ENCODE measurements around the gene MANSC4. TPM values are rescaled to one million over a fixed set of nuclear protein-coding genes. Genes with fewer than 3 reads are reported as not detected.
A peak's percentile ranks its signal among the peaks of the same experiment; 100 is the strongest.

The MANSC4 gene
- total and polyA plus RNA-seq, 2 donors (not counting 3 experiments of a cell fraction or from before 2014, with no cell fraction given), result not detected

DNA sequence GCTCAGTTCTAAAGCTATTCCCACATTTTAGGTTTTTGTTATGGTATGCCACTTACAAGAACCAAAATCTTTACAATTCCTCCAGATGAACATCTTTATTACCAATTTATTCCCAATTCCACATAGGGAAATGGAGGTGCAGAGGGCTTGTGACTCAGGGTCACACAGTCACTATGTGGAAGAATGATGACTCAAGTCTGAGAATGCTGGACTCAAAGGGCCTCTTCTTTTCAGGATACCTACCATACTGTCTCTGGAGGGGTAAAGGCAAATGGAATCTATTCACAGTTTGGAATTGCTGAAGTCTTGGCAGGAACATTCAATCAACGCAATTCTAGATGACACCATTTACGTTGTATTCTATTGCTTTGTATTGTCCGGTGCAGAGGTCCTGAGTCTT, 48.2 kb upstream of the MANSC4 start:
- no TSS peak for BruUV-seq (replicated peaks)
- ChIA-PET POLR2A (no interaction called here), CTCF (interaction anchor here (1.0 to 2.3 kb wide), 2 partner anchors 12 to 112 kb away, joined by 3 to 7 read pairs; no protein-coding TSS in a partner anchor)
- TF ChIP-seq MYC (IDR thresholded peaks at IDR 0.05; ENCODE audit: low read depth, low read length) (no peak), JUN (IDR thresholded peaks at IDR 0.05; ENCODE audit: borderline replicate concordance, insufficient read depth, insufficient read length, low read depth) (no peak), POLR2AphosphoS5 (IDR thresholded peaks at IDR 0.05; ENCODE audit: insufficient read depth, low read depth, low read length) (no peak), POLR2A (IDR thresholded peaks at IDR 0.05; ENCODE audit: low read depth, low read length) (no peak), FOS (IDR thresholded peaks at IDR 0.05; ENCODE audit: borderline replicate concordance, insufficient read depth, low read length) (peak; percentile 75), GATA2 (IDR thresholded peaks at IDR 0.05; ENCODE audit: insufficient read depth, insufficient read length, low read depth, low read length) (no peak), EZH2 (IDR thresholded peaks at IDR 0.05; ENCODE audit: borderline replicate concordance, low read depth, low read length, severe bottlenecking) (no peak)
- TF ChIP-seq, protein P1, sequence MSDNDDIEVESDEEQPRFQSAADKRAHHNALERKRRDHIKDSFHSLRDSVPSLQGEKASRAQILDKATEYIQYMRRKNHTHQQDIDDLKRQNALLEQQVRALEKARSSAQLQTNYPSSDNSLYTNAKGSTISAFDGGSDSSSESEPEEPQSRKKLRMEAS (IDR thresholded peaks at IDR 0.05; ENCODE audit: insufficient read depth, insufficient read length), result no peak
- TF ChIP-seq, protein P2, sequence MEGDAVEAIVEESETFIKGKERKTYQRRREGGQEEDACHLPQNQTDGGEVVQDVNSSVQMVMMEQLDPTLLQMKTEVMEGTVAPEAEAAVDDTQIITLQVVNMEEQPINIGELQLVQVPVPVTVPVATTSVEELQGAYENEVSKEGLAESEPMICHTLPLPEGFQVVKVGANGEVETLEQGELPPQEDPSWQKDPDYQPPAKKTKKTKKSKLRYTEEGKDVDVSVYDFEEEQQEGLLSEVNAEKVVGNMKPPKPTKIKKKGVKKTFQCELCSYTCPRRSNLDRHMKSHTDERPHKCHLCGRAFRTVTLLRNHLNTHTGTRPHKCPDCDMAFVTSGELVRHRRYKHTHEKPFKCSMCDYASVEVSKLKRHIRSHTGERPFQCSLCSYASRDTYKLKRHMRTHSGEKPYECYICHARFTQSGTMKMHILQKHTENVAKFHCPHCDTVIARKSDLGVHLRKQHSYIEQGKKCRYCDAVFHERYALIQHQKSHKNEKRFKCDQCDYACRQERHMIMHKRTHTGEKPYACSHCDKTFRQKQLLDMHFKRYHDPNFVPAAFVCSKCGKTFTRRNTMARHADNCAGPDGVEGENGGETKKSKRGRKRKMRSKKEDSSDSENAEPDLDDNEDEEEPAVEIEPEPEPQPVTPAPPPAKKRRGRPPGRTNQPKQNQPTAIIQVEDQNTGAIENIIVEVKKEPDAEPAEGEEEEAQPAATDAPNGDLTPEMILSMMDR (IDR thresholded peaks at IDR 0.05; ENCODE audit: extremely low read depth in 1 of 2, insufficient read depth in 1 of 2, low read depth in 1 of 2, low read length in 2 of 2), result no peak
- no peaks in the 10 kb centered on the region for H4K20me1 ChIP-seq (replicated peaks; ENCODE audit: control insufficient read depth, extremely low read depth, insufficient read depth, low read length)
- no peak overlapping the region for H3K4me2 ChIP-seq (ENCODE audit: insufficient read depth, low read length)
- dilution Hi-C loops (cut with MboI; ENCODE audit: extremely low pct_ligation_motif_present, low sequenced_read_pairs), result no loop called here
- H3K9ac ChIP-seq (replicated peaks; ENCODE audit: extremely low read depth, insufficient read depth, low read length), result no peak overlapping the region
- H3K9me3 ChIP-seq (replicated peaks; ENCODE audit: control insufficient read depth, insufficient read depth, low read length), result no peaks in the 10 kb centered on the region
- no peak overlapping the region for H2AFZ ChIP-seq (ENCODE audit: low read depth, low read length)
- intact Hi-C loops (cut with micrococcal nuclease), result loop anchor here (10.0 kb wide), 1 partner anchor 1047 kb away; no protein-coding TSS in a partner anchor
- no peak overlapping the region for H3K4me3 ChIP-seq (replicated peaks in 1 of 3; ENCODE audit: insufficient read depth in 1 of 3, low read depth in 1 of 3, low read length in 3 of 3)
- H3K4me1 ChIP-seq (ENCODE audit: control insufficient read depth, extremely low read depth, insufficient read depth, low read length), result no peaks in the 10 kb centered on the region
- no peaks in the 10 kb centered on the region for H3K27me3 ChIP-seq (ENCODE audit: control insufficient read depth in 2 of 2, insufficient read depth in 2 of 2, low read length in 2 of 2)
- H3K79me2 ChIP-seq (ENCODE audit: control insufficient read depth, insufficient read depth, low read length), result no peaks in the 10 kb centered on the region
- no peak for DNase-seq (ENCODE audit: low read depth, low spot score)
- H3K36me3 ChIP-seq (ENCODE audit: control insufficient read depth in 2 of 2, extremely low read depth in 1 of 2, insufficient read depth in 2 of 2, low read length in 2 of 2), result no peaks in the 10 kb centered on the region
- FAIRE-seq, result no peak
- H3K27ac ChIP-seq (ENCODE audit: insufficient read depth, low read depth, low read length), result no peak overlapping the region
- H3K9me1 ChIP-seq (replicated peaks; ENCODE audit: control insufficient read depth, extremely low read depth, insufficient read depth, low read length), result no peaks in the 10 kb centered on the region

All from endothelial cell of umbilical vein (primary cell).